KG1 (cell line): ENCODE measurements around the gene GSDMA.
"Not testable (repeated sequence)": the region's sequence is repeated elsewhere in the genome, so short reads cannot be mapped to it uniquely, and the experiment has no call there.

ENCODE experiments used
- DNase-seq: peaks from one replicate; lab custom pipeline; 2025; lab: John Stamatoyannopoulos, UW

Gene GSDMA

DNA sequence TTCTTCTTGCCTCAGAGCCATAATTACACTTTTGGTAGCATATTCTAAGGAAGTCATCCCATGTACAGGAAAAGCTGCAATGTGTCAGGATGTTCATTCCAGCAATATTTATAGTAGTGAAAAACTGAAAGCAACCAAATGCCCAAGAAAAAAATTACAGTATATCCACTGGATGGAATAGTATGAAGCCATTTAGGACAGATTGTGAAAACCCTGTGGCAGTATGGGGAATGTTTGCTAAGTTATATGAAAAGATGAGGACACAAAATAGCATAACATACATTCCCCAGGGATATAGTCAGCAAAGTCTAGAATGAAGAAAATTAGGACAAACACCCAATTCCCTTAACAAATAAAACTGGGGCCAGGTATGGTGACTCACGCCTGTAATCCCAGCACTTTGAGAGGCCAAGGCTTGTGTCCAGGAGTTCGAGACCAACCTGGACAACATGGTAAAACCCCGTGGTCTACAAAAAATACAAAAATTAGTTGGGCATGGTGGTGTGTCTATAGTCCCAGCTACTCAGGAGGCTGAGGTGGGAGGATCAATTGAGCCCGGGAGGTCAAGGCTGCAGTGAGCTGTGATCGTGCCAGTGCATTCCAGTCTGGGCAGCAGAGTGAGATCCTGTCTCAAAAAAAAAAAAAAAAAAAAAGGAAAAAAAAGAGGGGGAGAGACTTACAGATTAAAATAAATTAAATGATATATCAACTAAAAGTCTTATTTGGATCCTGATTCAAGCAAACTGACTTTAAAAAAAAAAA lies 33.0 kb upstream of the GSDMA start:
- DNase-seq: no peak

DNA sequence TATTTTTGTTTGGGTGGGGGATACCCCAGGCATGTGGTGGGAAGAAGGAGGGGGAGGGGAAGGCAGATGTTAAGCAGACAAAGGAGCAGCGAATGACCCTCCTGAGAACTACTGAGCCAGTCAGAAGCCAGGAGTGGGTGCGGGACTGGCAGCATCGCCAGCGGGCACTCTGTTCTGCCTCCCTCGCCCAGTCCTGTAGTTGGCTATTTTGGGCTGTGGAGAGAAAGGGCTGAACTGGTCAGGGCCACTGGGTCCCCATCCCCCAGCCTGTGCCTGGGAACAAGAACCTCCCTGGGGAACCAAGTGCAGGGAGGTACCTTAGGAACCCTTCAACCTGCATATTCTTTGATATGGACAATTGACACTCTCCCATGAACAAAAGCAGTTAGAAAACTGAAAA lies 28.9 kb upstream of the GSDMA start:
- DNase-seq: no peak

DNA sequence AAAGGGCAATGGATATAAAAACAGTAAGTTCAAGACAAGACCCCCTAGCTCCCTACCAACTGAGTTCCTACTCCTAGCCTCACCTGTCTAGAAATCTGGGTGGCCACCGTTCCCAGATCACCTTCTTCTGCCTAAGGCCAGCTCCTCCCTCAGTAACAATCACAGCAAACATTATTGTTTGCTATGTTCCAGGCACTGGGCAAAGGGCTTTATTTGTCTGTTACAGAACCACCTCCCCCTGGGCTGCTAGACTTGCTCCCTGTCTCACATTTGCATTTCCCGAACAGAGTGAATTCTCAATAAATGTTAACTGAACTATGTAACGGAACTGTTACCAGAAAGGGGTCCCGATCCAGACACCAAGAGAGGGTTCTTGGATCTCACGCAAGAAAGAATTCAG lies 28.5 kb upstream of the GSDMA start:
- no peak for DNase-seq

DNA sequence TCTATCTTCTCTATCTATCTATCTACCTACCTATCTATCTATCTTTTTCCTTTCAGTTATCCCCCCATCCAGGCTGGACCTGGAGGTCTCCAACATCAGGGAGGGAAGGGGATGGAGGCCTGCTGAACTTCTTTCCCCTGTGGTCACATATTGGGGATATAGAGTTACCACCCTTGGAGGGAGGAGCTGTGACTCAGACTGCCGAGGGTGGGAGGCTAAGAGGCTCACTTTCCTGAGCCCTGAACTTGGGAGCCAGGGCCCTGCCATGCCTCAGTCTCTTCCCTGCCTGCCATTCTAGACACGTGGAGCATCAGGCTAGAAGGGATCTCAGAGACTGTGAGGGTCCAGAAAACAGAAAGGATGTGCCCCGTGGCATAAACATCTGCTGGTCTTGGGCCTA lies 26.9 kb upstream of the GSDMA start:
- no peak for DNase-seq

DNA sequence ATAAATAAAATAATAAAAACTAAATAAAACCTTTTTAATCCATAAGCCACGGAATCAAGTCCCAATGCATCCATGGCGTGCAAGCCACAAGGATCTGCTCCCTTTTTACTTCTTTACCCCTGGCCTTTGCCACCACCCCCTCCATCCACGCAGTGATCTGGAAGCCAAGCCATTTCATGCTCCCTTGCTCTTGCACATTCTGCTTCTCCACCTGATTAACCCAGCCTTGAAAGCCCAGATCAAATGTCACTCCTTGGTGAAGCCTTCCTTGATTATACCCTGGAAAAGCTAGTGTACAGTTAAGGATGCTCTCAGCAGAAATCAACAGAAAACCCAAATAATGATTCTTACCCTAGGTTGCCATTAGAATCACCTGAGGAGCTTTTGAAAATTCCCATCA lies 25.4 kb upstream of the GSDMA start:
- no peak for DNase-seq

DNA sequence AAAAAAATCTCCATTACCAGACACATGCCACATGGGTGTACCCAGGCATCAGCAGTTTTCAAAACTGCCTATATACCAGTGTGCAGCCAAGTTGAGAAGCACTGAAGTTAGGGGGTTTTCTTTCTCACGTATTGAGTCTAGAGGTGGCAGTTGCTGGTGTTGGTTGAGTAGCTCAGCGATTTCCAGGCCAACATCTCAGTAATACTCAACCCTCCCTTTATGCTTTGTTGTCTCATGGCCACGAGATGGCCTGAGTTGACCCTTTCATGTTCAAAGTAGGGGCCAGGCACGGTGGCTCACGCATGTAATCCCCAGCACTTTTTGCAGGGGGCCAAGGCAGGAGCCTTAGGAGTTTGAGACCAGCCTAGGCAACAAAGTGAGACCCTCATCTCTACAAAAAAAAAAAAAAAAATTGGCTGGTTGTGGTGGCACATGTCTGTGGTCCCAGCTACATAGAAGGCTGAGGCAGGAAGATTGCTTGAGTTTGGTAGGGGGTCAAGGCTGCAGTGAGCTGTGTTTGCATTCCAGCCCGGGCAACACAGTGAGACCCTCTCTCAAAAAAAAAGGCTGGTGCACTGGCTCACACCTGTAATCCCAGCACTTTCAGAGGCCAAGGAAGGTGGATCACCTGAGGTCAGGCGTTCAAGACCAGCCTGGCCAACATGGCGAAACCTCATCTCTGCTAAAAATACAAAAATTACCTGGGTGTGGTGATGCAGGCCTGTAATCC lies 24.5 kb upstream of the GSDMA start:
- no peak for DNase-seq

DNA sequence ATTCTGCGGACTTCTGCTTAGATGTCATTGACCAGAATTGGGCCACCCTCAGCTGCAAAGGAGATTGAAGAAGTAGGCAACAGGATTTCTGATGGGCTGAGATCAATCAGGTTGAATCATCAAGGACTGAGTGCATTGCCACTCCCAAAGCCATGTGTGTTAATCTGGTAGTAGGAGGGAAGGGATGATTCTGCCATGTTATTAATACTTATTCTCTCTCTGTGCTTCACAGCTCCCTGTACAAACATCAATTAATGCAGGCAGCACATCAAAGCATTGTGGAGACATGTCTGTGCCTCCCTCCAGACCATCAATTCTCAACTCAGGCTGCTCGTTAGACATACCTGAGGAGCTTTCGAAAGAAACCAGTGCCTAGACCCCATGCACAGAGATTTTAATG lies 23.7 kb upstream of the GSDMA start:
- DNase-seq: no peak

DNA sequence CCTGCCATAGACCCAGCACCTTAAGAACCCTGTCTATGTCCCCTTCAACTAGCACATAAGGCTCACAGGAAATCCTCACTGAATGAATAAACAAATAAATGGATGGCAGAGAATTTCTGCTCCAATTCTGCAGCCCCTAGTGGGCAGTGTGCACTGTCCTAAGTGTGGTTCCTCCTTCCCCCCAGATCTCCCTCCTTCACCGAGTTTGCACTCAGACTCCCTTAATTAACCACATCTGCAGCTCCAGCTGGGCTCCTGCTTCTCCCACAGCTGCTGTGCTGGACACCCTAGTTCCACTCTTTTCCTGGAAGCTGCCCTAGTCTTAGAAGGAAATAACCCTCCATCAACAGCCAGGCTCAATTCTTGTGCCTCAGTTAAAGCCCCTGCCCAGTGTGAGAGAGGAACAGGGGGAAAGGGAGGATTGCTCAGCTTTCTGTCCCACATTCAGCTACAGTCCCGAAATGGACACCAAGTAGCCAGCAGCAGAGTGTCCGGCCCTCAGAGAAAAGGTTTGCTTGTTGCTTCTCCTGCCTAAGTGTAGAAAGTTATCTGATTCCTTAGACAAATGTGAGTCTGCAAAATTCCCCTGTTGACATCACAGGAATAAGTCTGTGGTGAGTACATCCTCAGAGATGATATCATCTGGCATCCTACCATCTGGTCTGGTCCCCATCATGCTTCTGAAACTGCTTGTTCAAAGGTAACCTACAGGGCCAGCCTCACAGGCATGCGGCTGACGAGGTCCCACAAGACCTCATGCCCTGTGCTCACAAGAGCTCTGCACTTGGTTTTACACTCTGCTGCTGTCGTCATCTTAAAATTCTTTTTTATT lies 23.0 kb upstream of the GSDMA start:
- no peak for DNase-seq

DNA sequence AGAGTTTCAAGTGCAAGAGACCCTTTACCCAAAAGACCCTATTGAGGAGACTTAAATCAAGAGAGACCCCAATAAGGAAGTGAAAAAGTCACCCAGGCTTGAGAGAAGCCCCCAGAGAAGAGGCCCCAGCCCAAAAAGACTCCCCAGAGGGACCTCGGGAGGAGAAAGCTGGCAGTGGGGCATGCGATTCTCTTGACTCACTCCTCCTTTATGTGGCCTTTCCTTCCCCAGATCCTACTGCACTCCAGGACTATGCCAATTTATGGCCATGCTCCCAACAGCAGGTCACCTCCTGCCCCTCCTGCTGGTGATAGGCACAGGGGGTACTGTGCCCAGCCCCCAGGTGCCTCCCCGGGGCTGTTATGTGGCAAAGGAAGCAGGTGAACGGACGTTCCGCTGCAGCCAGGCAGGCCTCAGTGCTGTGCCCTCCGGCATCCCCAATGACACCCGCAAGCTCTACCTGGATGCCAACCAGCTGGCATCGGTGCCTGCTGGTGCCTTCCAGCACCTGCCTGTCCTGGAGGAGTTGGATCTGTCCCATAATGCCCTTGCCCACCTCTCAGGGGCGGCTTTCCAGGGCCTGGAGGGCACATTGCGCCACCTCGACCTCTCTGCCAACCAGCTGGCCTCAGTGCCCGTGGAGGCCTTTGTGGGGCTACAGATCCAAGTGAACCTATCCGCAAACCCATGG lies 19.0 kb upstream of the GSDMA start:
- no peak for DNase-seq

DNA sequence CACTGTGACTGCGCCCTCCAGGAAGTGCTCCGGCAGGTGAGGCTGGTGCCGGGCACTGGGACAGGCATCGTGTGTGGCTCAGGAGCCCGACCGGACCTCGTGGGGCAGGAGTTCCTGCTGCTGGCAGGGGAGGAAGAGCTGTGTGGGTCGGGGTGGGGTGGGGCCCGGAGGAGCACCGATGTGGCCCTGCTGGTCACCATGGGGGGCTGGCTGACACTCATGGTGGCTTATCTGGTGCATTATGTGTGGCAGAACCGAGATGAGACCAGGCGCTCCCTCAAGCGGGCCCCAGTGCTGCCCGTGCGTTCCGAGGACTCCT lies 18.5 kb upstream of the GSDMA start:
- DNase-seq: no peak

DNA sequence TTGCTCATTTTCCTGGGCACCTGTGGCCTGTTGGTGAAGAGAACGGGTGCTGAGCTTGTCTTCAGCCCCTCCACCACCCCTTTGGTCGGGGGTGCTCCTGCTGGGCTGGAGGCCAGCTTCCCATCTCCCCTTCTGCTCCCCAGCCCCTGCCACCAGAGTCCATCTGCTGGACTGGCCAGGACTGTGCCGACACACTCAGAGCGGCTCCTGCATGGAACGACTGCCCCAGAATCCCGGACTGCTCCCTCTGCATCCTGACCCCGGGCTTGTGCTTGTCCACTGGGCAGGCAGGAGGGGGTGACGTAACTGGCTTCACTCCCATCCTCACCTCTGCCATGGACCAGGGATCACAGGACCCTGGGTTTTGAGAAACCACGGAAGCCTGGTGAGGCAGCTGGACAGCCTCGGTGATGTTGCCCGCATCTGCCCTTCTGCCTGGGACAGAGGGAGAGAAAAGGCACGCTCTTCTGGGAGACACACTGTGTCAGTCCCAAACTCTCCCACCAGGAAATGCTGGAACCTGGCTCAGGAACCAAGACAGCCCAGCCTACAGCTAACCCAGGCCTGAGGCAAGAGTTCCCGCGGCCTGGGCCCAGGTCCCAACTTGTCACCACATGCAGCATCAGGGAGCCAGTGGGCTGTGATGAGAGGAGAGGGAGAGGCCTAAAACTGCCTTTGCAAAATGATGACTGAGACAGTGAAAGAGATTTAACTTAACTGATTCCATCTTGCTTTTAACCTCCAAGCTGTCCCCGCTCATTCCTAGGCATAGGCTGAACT lies 16.1 kb upstream of the GSDMA start:
- DNase-seq: no peak

DNA sequence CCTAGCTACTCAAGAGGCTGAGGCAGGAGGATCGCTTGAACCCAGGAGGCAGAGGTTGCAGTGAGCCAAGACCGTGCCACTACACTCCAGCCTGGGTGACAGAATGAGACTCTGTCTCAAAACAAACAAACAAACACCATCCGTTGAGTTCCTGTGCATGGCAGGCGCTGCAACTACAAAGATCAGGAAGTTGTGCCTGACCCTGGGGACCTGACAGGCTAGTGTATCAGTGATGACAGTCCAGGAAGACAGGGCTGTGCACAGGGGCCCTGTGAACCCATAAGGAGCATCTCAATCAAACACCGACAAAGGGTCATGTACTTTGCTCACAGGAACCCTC lies 14.3 kb upstream of the GSDMA start:
- not testable (repeated sequence) for DNase-seq

DNA sequence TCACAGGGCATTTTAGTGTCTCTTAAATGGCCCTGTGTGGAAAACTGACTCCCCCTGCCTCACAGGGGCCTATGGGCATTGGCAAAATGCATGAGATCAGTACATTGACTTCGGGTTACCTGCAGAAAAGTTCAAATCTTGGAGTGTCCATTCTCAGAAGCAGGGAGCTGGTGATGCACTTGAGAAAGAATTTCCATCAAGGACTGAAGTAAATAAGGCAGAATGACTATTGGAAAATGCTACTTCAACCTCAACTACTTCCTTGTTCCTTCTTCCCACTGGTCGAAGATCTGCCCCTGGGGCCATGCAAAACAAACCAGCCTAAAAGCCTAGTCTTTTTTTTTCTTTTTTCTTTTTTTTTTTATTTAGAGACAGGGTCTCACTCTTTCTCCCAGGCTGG lies 13.8 kb upstream of the GSDMA start:
- DNase-seq: no peak

DNA sequence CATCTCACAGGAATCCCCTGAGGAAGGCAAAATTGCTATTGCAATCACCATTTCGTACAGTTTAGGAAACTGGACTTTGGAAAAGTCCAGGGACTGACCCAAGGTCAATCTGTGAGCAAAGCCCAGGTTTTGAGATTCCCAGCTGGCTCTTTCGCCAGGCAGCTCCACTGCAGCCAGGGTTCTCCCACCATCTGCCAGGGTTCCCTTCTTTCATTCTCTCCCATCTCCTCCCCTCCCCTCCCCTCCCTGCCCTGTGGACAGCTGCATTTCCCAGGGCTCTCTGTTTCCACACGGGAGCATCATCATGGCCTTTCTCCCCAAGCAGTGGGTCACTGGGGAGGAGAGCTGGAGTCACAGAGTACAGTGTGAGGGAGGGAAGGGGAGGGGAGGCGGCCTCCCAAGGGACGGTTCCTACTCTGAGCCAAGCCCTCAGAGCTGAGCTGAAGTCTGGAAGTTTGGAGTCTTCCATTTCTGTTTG lies 11.9 kb upstream of the GSDMA start:
- no peak for DNase-seq

DNA sequence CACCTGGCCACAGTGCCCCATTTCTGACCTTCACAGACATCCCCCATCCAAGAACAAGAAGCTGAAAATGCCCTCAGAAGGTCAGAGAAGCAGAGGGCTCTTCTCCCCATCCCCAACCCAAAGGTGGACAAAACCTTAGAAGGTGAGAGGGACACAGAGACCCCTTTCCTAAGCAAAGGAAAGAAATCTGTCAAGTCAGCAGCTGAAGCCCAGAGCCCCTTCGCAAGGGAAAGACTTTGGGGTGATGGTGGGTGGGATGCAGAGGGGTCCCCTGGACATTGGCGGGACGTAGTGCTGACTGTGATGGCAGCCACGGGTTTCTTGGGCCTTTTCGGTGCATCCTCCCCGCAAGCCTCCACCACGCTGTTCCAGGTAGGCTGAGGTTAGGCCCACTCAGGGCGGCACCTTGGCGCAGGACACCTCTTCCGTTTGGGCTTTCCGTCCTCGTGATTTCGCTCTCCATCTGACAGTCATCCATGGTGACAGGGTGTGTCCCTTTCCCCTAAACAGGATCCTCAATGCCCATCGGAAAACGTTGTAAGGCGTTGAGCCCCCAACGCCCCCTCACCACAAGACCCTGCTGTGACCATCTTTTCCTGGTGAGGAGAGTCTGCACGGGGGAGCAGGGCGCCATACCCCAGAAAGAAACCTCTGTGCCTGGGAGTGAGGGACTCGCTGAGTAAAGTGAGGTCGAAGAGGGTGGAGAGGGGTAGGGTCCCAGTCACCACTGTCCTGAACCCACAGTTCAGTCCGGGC lies 10.7 kb upstream of the GSDMA start:
- DNase-seq: no peak

DNA sequence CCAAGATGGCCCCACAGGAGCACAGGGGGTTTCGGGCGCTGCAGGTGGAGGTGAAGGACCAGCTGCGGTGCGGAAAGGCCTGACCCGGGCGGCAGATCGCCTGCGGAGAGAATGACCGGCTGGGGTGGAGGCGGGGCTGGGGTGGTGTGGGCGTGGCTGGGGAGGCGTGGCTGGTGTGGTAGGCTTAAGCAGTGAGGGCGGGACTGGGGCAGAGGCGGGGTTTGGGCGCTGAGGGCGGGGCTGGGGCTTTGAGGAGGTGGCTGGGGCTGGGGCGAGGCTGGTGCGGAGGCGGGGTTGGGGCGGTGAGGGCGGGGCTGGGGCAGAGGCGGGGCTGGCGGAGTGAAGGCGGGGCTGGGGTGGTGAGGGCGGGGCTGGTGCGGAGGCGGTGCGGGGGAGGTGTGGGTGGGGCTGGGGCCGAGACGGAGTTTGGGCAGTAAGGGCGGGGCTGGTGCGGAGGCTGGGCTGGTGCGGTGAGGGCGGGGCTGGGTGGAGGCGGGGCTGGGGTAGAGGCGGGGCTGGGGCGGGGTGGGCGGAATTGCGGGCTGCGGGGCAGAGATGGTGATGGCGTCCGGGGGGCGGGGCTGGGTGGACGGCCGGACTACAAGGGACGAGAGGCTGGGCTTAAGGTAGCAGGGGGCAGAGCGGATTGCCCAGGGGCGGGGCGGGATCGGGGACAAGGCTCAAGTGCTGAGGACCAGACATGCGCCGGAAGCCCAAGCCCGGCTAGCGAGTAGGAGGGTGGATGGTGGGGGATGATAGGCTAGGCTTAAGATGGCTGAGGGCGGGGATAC lies 9.9 kb upstream of the GSDMA start:
- no peak for DNase-seq

DNA sequence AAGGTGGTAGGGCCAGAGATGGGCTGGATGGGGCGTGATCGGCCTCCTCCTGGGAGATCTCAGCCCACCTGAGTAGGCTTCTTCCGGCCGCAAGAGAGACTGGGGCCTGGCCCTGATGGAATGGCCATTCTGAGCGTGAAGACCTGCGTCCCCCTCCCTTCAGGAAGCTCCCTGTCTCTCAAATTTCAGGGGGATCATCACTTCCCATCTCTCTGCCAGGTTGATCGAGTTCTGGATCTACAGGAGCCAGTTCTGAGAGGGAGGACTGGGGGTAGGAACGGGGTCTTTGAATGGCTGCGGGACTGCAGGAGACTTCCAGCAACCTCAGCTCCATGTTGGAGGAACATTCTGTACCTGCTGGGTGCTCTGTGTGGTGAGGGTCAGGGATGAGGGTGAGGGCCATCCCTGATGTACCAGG lies 9.3 kb upstream of the GSDMA start:
- no peak for DNase-seq

DNA sequence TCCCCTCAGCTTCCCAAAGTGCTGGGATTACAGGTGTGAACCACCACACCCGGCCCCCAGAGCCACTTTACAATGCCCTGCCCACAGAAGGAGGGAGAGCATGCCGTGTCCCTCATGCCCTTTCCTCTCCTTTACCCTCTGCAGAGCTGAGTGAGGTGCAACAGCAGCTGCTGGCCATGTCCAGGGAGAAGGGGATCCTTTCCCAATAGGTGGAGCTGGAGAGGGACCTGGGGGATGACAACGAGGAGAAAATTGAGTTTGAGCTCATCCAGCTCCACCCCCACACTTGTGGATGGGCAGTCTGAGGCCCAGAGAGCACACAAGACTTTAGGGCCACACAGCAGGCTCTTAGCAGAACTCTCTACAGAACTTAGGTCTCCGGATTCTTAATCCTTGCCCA lies 7.9 kb upstream of the GSDMA start:
- DNase-seq: no peak

DNA sequence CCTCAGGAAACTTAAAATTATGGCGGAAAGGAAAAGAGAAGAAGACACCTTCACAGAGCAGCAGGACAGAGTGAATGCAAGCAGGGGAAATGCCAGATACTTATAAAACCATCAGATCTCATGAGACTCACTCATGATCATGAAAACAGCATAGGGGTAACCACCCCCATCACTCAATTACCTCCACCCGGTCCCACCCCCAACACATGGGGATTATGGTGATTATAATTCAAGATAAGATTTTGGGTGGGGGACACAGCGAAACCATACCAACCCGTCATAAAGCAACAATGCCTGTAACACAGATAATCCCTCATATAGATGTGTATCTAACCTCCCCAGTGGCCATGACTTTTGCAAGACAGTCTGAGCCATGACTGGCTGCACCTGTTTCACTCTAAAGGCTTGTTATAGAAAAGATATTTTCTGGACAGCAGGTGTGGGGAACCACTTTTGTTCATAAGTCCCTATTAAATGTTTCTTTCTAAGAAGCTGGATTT lies 7.0 kb upstream of the GSDMA start:
- no peak for DNase-seq

DNA sequence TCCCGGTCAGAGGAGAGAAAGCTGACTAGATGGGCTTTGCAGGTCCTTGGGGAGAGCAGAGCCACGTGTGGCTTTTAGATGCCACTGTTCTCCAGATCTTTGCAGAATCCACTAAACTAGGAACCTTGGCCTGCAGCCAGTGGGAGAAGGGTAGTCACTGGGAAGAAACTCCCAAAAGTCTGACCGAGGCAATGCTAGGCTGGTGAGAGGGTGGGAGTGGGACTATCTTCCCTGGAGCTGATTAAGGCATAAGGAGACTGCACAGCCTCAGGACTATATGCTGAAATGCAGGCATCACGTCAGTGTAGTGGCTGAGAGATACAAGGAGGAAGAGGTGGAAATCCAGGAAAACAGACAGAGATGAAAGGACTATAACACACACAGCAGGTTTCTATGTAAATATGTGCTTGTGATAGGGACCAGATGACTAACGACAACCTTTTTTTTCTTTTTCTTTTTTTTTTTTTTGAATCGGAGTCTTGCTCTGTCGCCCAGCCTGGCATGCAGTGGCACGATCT lies 2.2 kb upstream of the GSDMA start:
- no peak for DNase-seq
